ENCODE results near the gene LGR6.

- TF ChIP-seq POLR2AphosphoS5 (IDR thresholded peaks at IDR 0.05) (no peak), POLR2A (IDR thresholded peaks at IDR 0.05) (no peak)
- TF ChIP-seq, protein P1, sequence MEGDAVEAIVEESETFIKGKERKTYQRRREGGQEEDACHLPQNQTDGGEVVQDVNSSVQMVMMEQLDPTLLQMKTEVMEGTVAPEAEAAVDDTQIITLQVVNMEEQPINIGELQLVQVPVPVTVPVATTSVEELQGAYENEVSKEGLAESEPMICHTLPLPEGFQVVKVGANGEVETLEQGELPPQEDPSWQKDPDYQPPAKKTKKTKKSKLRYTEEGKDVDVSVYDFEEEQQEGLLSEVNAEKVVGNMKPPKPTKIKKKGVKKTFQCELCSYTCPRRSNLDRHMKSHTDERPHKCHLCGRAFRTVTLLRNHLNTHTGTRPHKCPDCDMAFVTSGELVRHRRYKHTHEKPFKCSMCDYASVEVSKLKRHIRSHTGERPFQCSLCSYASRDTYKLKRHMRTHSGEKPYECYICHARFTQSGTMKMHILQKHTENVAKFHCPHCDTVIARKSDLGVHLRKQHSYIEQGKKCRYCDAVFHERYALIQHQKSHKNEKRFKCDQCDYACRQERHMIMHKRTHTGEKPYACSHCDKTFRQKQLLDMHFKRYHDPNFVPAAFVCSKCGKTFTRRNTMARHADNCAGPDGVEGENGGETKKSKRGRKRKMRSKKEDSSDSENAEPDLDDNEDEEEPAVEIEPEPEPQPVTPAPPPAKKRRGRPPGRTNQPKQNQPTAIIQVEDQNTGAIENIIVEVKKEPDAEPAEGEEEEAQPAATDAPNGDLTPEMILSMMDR (IDR thresholded peaks at IDR 0.05), result no peak
These were observed 158.1 kb downstream of the LGR6 start for GRCh38 chr1:202351725-202352124.
